Adipocyte (in vitro differentiated cells): ENCODE results near the gene LMLN.
"Not testable (repeated sequence)": the region's sequence is repeated elsewhere in the genome, so short reads cannot be mapped to it uniquely, and the experiment has no call there.

Experiments used
- DNase-seq: peaks from one replicate; pipeline ENCODE4 v3.0.0-alpha.2; 2015; ENCODE audit warnings: low read depth
- H3K27me3 ChIP-seq: replicated peaks from 2 replicates; pipeline ENCODE4 v1.7.0; 2013; ENCODE audit warnings: mild to moderate bottlenecking, low read length, moderate library complexity; ENCODE audit not compliant: control insufficient read depth, insufficient read depth
- H3K36me3 ChIP-seq: 2 replicates; pipeline ENCODE4 v1.7.0; 2013; ENCODE audit warnings: low read length, mild to moderate bottlenecking, moderate library complexity; ENCODE audit not compliant: control insufficient read depth, insufficient read depth, severe bottlenecking
- H3K4me1 ChIP-seq: 2 replicates; pipeline ENCODE4 v1.7.0; 2013; ENCODE audit warnings: mild to moderate bottlenecking, low read length, moderate library complexity; ENCODE audit not compliant: control insufficient read depth, insufficient read depth
- H3K4me3 ChIP-seq: 2 replicates; pipeline ENCODE4 v1.7.0; 2013; ENCODE audit warnings: mild to moderate bottlenecking, low read length, moderate library complexity
- H3K9ac ChIP-seq: 2 replicates; pipeline ENCODE4 v1.7.0; 2013; ENCODE audit warnings: mild to moderate bottlenecking, low read length, moderate library complexity
- H3K9me3 ChIP-seq: 2 replicates; pipeline ENCODE4 v1.7.0; 2013; ENCODE audit warnings: mild to moderate bottlenecking, low read length, moderate library complexity; ENCODE audit not compliant: control insufficient read depth

LMLN gene

GRCh38 chr3:198028718-198029117 is 68.7 kb downstream of the LMLN start:
- peaks cover 8% of the 10 kb centered on the region for H3K4me1 ChIP-seq
- peak overlapping the region; percentile 7 for H3K4me3 ChIP-seq
- DNase-seq: peak; percentile 83
- no peaks in the 10 kb centered on the region for H3K9me3 ChIP-seq
- H3K27me3 ChIP-seq: no peaks in the 10 kb centered on the region
- H3K36me3 ChIP-seq: peaks cover 6% of the 10 kb centered on the region
- H3K9ac ChIP-seq: no peak overlapping the region

DNA sequence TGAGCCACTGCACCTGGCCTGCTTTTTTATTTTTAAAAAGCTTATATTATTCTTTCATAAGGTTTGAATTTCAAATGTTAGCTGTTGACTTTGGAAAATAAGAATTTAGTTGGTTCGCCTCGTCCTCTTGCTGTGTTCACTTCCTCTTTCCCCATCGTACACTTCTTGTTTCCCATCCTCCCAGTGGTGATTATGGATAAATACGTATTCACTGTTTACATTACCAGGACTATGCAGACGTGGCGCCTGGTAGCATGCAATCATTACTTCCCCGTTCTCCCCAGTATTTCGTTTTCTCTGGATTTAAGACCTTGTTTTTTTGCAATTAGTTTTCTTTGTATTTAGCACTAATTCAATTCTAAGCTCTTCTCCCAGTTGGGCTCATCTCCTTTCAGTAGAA is 70.1 kb downstream of the LMLN start:
- no peaks in the 10 kb centered on the region for H3K27me3 ChIP-seq
- H3K9ac ChIP-seq: no peak overlapping the region
- H3K9me3 ChIP-seq: no peaks in the 10 kb centered on the region
- no peak for DNase-seq
- H3K4me3 ChIP-seq: no peak overlapping the region
- H3K4me1 ChIP-seq: peaks cover 8% of the 10 kb centered on the region
- H3K36me3 ChIP-seq: peaks cover 6% of the 10 kb centered on the region

GRCh38 chr3:198030726-198031125 is 70.7 kb downstream of the LMLN start:
- peaks cover 4% of the 10 kb centered on the region for H3K36me3 ChIP-seq
- H3K4me1 ChIP-seq: peaks cover 8% of the 10 kb centered on the region
- no peak for DNase-seq
- H3K9ac ChIP-seq: no peak overlapping the region
- H3K27me3 ChIP-seq: no peaks in the 10 kb centered on the region
- H3K4me3 ChIP-seq: no peak overlapping the region
- H3K9me3 ChIP-seq: no peaks in the 10 kb centered on the region

- Histone ChIP-seq H3K9me3 (no peaks in the 10 kb centered on the region), H3K9ac (no peak overlapping the region), H3K27me3 (no peaks in the 10 kb centered on the region), H3K4me1 (peaks cover 8% of the 10 kb centered on the region), H3K36me3 (no peaks in the 10 kb centered on the region), H3K4me3 (no peak overlapping the region)
- DNase-seq: no peak
These were observed 72.3 kb downstream of the LMLN start for GRCh38 chr3:198032039-198032936.

DNA sequence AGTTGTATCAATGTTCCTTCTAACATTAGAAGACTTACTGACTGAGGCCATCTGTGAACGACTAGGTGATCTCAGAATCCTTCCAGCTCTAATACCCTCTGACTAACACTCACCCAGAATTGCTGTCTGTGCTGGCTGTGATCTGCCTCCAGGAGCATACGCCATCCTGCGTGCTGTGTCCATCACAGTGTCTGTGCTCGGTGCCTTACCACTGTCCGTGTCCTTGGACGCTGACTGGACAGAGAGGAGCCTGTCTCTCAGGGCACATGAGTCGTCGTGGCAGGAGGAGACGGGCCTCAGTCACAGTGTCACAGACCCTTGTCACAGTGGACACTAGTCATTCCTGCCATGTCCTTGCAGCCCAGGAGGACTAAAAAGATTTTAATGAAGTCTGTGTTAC is 83.1 kb downstream of the LMLN start:
- DNase-seq: no peak
- no peaks in the 10 kb centered on the region for H3K27me3 ChIP-seq
- H3K4me3 ChIP-seq: no peak overlapping the region
- H3K4me1 ChIP-seq: no peaks in the 10 kb centered on the region
- H3K9ac ChIP-seq: no peak overlapping the region
- H3K36me3 ChIP-seq: peaks cover 24% of the 10 kb centered on the region
- H3K9me3 ChIP-seq: no peaks in the 10 kb centered on the region

DNA sequence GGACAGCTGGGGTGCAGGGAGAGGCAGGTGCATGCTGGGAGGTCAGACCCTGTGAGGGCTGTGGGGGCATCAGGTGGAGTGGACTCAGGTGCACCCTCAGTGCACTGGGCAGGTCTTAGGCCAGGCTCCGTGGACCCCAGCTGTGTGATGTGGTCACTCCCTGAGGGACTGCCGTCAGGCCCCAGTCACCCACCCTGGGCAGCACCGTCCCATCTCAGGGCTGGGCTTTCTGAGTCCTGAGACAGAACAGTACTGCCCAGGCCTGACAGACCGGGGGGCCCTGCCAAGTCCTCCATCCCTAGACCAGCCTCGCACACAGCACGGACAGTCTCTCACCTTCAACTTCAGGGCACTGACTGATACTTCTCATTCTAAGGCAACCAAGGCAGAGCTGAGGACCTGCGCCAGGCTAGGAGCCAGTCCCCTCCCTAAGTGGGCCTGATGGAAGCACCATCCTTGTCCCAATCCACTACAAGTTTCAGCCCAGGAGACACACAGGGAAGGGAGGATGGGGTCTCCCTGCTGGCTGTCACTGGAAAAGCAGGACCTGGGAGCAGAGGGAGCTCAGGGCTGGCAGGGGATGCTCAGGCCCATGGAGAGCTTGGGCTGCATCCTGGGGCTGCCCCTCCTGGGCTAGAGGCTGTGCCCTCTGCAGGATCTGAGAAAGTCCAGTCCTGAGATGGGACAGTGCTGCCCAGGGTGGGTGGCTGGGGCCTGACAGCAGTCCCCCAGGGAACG is 86.3 kb downstream of the LMLN start:
- Histone ChIP-seq H3K9ac (no peak overlapping the region), H3K36me3 (no peaks in the 10 kb centered on the region), H3K4me3 (no peak overlapping the region), H3K9me3 (peaks cover 3% of the 10 kb centered on the region), H3K4me1 (no peaks in the 10 kb centered on the region), H3K27me3 (peaks cover 5% of the 10 kb centered on the region)
- DNase-seq: no peak

- peaks cover 14% of the 10 kb centered on the region for H3K27me3 ChIP-seq
- H3K9ac ChIP-seq: no peak overlapping the region
- no peak overlapping the region for H3K4me3 ChIP-seq
- no peaks in the 10 kb centered on the region for H3K4me1 ChIP-seq
- H3K36me3 ChIP-seq: no peaks in the 10 kb centered on the region
- no peak for DNase-seq
- peaks cover 10% of the 10 kb centered on the region for H3K9me3 ChIP-seq
These were observed 88.4 kb downstream of the LMLN start for GRCh38 chr3:198048445-198048844.

DNA sequence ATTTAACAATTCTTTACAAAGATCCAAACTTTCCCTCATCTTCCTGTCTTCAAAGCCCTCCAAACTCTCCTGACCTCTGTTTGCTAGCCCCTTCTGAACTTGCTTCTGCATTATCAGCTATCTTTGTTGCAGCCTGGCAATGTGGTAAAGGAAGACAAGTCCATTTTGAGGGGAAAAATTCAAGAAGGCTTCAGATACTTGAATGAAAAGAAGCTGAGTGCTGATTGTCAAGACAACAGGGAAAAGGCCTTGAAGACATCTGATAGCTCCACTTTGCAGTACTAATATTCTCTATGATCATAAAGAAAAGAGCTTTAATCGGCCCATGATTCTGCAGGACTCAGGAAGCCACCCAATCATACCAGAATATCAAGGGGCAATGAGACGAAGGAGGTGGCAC is 91.8 kb downstream of the LMLN start:
- H3K4me3 ChIP-seq: no peak overlapping the region
- peaks cover 14% of the 10 kb centered on the region for H3K27me3 ChIP-seq
- H3K9me3 ChIP-seq: peaks cover 10% of the 10 kb centered on the region
- H3K4me1 ChIP-seq: no peaks in the 10 kb centered on the region
- H3K36me3 ChIP-seq: no peaks in the 10 kb centered on the region
- no peak for DNase-seq
- H3K9ac ChIP-seq: no peak overlapping the region

DNA sequence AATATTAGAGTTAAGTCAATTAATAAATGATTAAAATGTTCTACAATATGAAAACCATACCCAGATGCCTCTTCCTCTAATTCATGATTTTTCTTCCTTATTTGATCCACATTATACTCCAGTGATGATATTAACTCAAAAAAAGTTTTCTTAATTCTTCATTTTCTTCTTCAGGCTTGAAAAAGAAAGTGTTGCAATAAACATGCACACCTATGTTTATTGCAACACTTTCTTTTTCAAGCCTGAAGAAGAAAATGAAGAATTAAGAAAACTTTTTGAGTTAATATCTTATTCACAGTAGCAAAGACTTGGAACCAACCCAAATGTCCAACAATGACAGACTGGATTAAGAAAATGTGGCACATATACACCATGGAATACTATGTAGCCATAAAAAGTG is 93.4 kb downstream of the LMLN start:
- H3K9ac ChIP-seq, H3K4me1 ChIP-seq, H3K4me3 ChIP-seq, H3K9me3 ChIP-seq, H3K36me3 ChIP-seq, DNase-seq: not testable (repeated sequence)
- peaks cover 23% of the 10 kb centered on the region for H3K27me3 ChIP-seq

DNA sequence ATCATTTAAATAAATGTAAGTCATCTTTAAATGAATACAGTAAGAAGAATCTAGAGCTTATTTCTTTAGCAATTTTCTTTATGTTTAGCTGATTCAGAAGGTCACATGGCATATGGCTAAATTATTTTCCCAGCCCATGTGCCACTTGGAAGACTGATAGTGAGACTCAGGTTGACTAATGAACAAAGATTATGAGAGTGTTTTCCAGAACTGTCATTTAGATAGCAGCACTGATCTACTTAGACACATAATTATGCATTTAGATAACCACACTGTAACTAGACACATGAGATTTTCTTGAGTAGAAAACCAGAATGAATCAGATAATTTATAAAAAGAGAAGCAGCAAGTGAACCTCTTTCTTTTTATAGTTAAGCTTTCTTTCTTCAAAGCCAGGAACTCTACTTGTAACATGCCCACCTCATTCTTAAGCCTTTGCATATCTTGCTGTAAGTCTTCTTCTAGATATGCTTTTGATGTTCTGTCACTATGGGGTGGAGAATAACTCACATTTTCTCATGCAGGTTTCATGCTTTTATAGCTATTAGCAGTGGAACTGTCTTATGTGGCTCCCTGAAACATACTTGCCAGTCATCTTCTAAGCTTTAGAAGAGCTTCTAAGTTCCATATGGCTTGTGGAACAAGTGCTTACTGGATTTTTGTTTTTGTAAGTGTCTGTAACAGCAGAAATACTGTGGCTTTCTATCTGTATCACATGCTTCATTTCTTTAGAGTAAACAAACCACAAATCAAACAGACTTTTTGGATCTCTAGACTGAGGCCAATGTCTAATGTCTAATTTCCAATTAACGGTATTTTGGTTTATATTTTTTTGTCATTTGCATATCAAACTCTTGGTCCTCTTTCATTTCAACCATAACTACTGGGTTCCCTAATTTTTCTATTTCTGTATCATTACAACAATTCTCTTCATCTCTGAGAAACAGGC is 101.4 kb downstream of the LMLN start:
- Histone ChIP-seq H3K9ac (no peak overlapping the region), H3K36me3 (no peaks in the 10 kb centered on the region), H3K4me3 (no peak overlapping the region), H3K9me3 (no peaks in the 10 kb centered on the region), H3K4me1 (no peaks in the 10 kb centered on the region), H3K27me3 (peaks cover 42% of the 10 kb centered on the region)
- DNase-seq: no peak

DNA sequence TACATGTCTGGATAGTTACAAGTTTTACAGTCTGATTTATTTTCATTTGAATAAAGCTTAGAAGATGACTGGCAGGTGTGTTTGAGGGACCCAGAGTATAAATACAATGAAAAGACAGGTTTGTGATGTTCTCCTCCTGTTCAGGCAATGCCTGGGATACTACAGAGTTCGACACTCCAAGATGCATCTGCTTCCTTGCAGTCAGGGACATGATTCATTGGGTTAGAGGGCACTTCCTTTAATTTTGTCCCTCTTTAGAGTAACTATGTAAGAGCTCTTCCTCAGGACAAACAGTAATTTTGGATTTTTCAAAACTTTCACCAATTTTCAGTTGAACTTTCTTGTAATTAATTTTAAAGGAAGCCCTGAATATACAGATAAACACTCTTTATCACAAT is 102.0 kb downstream of the LMLN start:
- no peak overlapping the region for H3K9ac ChIP-seq
- peaks cover 45% of the 10 kb centered on the region for H3K27me3 ChIP-seq
- H3K4me1 ChIP-seq: no peaks in the 10 kb centered on the region
- no peaks in the 10 kb centered on the region for H3K36me3 ChIP-seq
- no peak overlapping the region for H3K4me3 ChIP-seq
- no peak for DNase-seq
- H3K9me3 ChIP-seq: no peaks in the 10 kb centered on the region
